WTC11 (cell line): ENCODE data around the gene GGCX. TPM values are rescaled to one million over a fixed set of nuclear protein-coding genes. Genes with fewer than 3 reads are reported as not detected.

Source experiments
- ATAC-seq: fragments of 200-7000 bp; cut with Tn5 transposase; 2 replicates; pipeline ENCODE4 v1.10.0; 2021; ENCODE audit warnings: mild to moderate bottlenecking, moderate library complexity
- CTCF ChIA-PET: fragments of 300-600 bp; sonication (Branson Sonifier 250); formaldehyde crosslinking; loops from one replicate; lab custom pipeline; 2021; ENCODE audit warnings: antibody characterized with exemption; lab: Charles Lee
- POLR2A ChIA-PET: fragments of 350-600 bp; sonication (Branson Sonifier 250); formaldehyde crosslinking; loops from one replicate; lab custom pipeline; 2021; ENCODE audit warnings: antibody characterized with exemption; lab: Charles Lee
- DNase-seq: peaks from one replicate; pipeline ENCODE4 v3.0.0; 2021; ENCODE audit warnings: low spot score
- H3K27ac Mint-ChIP-seq: 2 replicates; pipeline ENCODE4 v1.8.0; 2021; ENCODE audit warnings: mixed read lengths
- H3K27me3 Mint-ChIP-seq: 2 replicates; pipeline ENCODE4 v1.8.0; 2021; ENCODE audit warnings: low read depth, mild to moderate bottlenecking, moderate library complexity, mixed read lengths
- H3K36me3 Mint-ChIP-seq: 2 replicates; pipeline ENCODE4 v1.8.0; 2021; ENCODE audit warnings: mixed read lengths
- H3K4me1 Mint-ChIP-seq: 2 replicates; pipeline ENCODE4 v1.8.0; 2022; ENCODE audit warnings: mixed read lengths
- H3K4me3 Mint-ChIP-seq: 2 replicates; pipeline ENCODE4 v1.8.0; 2021; ENCODE audit warnings: mild to moderate bottlenecking, moderate library complexity, mixed read lengths
- H3K9me3 Mint-ChIP-seq: 2 replicates; pipeline ENCODE4 v1.8.0; 2021; ENCODE audit warnings: mixed read lengths
- CREB1 ChIP-seq: sonication (generic); formaldehyde crosslinking; IDR thresholded peaks from 2 replicates; pipeline ENCODE4 v1.8.0; 2023; ENCODE audit warnings: mild to moderate bottlenecking, missing genetic modification reagents
- FOXK1 ChIP-seq: sonication (generic); formaldehyde crosslinking; IDR thresholded peaks from 2 replicates; pipeline ENCODE4 v1.8.0; 2022; ENCODE audit warnings: mild to moderate bottlenecking, moderate library complexity, missing genetic modification reagents
- GTF2I ChIP-seq: fragments of 250-450 bp; sonication (Bioruptor Pico); conservative IDR thresholded peaks from 2 replicates; pipeline ENCODE4 v1.4.0; 2021; ENCODE audit warnings: mild to moderate bottlenecking
- HMGA2 ChIP-seq: fragments of 250-450 bp; sonication (Bioruptor Pico); IDR thresholded peaks from 2 replicates; pipeline ENCODE4 v1.4.0; 2021; ENCODE audit warnings: mild to moderate bottlenecking, moderate library complexity
- IRF2 ChIP-seq: sonication (generic); formaldehyde crosslinking; IDR thresholded peaks from 2 replicates; pipeline ENCODE4 v1.8.0; 2022; ENCODE audit warnings: low read depth, missing genetic modification reagents, borderline replicate concordance
- JUN ChIP-seq: sonication (generic); formaldehyde crosslinking; IDR thresholded peaks from 2 replicates; pipeline ENCODE4 v1.8.0; 2023; ENCODE audit warnings: mild to moderate bottlenecking, missing genetic modification reagents
- KAT7 ChIP-seq: sonication (generic); formaldehyde crosslinking; IDR thresholded peaks from 2 replicates; pipeline ENCODE4 v1.8.1; 2023; ENCODE audit warnings: missing genetic modification reagents, mild to moderate bottlenecking, borderline replicate concordance
- MXD4 ChIP-seq: fragments of 250-450 bp; sonication (Bioruptor Pico); IDR thresholded peaks from 2 replicates; pipeline ENCODE4 v1.8.0; 2021; ENCODE audit warnings: mild to moderate bottlenecking, moderate library complexity, borderline replicate concordance
- NFE2L1 ChIP-seq: sonication (generic); formaldehyde crosslinking; IDR thresholded peaks from 2 replicates; pipeline ENCODE4 v1.8.1; 2023; ENCODE audit warnings: missing genetic modification reagents
- NFYB ChIP-seq: sonication (generic); formaldehyde crosslinking; conservative IDR thresholded peaks from 2 replicates; pipeline ENCODE4 v1.8.0; 2022; ENCODE audit warnings: low read depth, missing genetic modification reagents
- NR1H2 ChIP-seq: sonication (generic); formaldehyde crosslinking; IDR thresholded peaks from 2 replicates; pipeline ENCODE4 v1.9.0; 2021; ENCODE audit warnings: mild to moderate bottlenecking, moderate library complexity, missing genetic modification reagents
- RORB ChIP-seq: fragments of 250-450 bp; sonication (Bioruptor Pico); IDR thresholded peaks from 2 replicates; pipeline ENCODE4 v1.9.0; 2021; ENCODE audit warnings: mild to moderate bottlenecking
- SMAD4 ChIP-seq: sonication (generic); formaldehyde crosslinking; IDR thresholded peaks from 2 replicates; pipeline ENCODE4 v1.8.0; 2022; ENCODE audit warnings: mild to moderate bottlenecking, missing genetic modification reagents
- ZNF263 ChIP-seq: sonication (generic); formaldehyde crosslinking; IDR thresholded peaks from 2 replicates; pipeline ENCODE4 v1.8.1; 2022; ENCODE audit warnings: low read depth, mild to moderate bottlenecking, moderate library complexity, missing genetic modification reagents
- ZNF396 ChIP-seq: fragments of 250-450 bp; sonication (Bioruptor Pico); IDR thresholded peaks from 2 replicates; pipeline ENCODE4 v1.8.0; 2021; ENCODE audit warnings: mild to moderate bottlenecking, moderate library complexity, borderline replicate concordance
- total RNA-seq: library from RNA; stranded (reverse); gene quantifications from 3 replicates; pipeline ENCODE4 v1.2.3, GENCODE V29; 2021
- TF ChIP-seq, protein P1 (sequence below): sonication (generic); formaldehyde crosslinking; IDR thresholded peaks from 2 replicates; pipeline ENCODE4 v1.8.0; 2022; ENCODE audit warnings: mild to moderate bottlenecking, missing genetic modification reagents
- TF ChIP-seq, protein P2 (sequence below): sonication (generic); formaldehyde crosslinking; conservative IDR thresholded peaks from 2 replicates; pipeline ENCODE4 v1.8.1; 2023; ENCODE audit warnings: mild to moderate bottlenecking, low read depth, missing genetic modification reagents, moderate library complexity
- TF ChIP-seq, protein P3 (sequence below): sonication (generic); formaldehyde crosslinking; IDR thresholded peaks from 2 replicates; pipeline ENCODE4 v1.8.0; 2022; ENCODE audit warnings: mild to moderate bottlenecking, missing genetic modification reagents
- TF ChIP-seq, protein P4 (sequence below): fragments of 250-450 bp; sonication (Bioruptor Pico); IDR thresholded peaks from 2 replicates; pipeline ENCODE4 v2.1.2; 2022; ENCODE audit warnings: mild to moderate bottlenecking, moderate library complexity
- TF ChIP-seq, protein P5 (sequence below): sonication (generic); formaldehyde crosslinking; IDR thresholded peaks from 2 replicates; pipeline ENCODE4 v1.8.0; 2023; ENCODE audit warnings: missing genetic modification reagents
- TF ChIP-seq, protein P6 (sequence below): sonication (generic); formaldehyde crosslinking; IDR thresholded peaks from 2 replicates; pipeline ENCODE4 v1.8.1; 2022; ENCODE audit warnings: low read depth, missing genetic modification reagents, borderline replicate concordance
- TF ChIP-seq, protein P7 (sequence below): sonication (generic); formaldehyde crosslinking; IDR thresholded peaks from 2 replicates; pipeline ENCODE4 v1.8.1; 2022; ENCODE audit warnings: mild to moderate bottlenecking, missing genetic modification reagents, moderate library complexity, borderline replicate concordance

The GGCX gene
- total RNA-seq, 1 experiment from 2014 or later = 40.9 TPM

DNA sequence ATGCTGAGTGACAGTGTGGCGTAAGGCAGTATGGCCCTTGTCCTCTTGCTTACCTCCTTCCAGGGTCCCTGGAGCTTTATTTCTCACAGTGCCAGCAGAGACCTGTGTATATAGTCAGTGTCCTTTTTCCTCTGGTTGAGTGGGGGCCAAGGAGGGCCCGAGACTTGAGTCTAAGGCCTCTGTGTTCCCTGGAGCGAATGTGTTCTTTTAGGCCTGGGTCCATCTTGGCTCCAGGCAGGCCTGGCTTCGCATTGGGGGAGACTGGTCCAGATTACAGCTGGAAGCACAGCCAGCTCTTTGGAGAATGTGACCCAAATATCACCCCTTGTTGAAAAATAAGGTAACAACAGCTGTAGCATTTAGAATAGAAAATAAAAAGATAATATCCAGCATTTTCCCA is 27.9 kb upstream of the GGCX start:
- ATAC-seq (no peak), DNase-seq (no peak)
- no peaks in the 10 kb centered on the region for H3K36me3 Mint-ChIP-seq
- TF ChIP-seq HMGA2 (CRISPR knock-in tag) (no peak), ZNF263 (CRISPR knock-in tag) (no peak), NFYB (no peak), KAT7 (no peak), GTF2I (no peak), ZNF396 (CRISPR knock-in tag) (no peak)
- TF ChIP-seq, protein P1, sequence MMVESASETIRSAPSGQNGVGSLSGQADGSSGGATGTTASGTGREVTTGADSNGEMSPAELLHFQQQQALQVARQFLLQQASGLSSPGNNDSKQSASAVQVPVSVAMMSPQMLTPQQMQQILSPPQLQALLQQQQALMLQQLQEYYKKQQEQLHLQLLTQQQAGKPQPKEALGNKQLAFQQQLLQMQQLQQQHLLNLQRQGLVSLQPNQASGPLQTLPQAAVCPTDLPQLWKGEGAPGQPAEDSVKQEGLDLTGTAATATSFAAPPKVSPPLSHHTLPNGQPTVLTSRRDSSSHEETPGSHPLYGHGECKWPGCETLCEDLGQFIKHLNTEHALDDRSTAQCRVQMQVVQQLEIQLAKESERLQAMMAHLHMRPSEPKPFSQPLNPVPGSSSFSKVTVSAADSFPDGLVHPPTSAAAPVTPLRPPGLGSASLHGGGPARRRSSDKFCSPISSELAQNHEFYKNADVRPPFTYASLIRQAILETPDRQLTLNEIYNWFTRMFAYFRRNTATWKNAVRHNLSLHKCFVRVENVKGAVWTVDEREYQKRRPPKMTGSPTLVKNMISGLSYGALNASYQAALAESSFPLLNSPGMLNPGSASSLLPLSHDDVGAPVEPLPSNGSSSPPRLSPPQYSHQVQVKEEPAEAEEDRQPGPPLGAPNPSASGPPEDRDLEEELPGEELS (CRISPR knock-in tag) = no peak
- TF ChIP-seq, protein P2, sequence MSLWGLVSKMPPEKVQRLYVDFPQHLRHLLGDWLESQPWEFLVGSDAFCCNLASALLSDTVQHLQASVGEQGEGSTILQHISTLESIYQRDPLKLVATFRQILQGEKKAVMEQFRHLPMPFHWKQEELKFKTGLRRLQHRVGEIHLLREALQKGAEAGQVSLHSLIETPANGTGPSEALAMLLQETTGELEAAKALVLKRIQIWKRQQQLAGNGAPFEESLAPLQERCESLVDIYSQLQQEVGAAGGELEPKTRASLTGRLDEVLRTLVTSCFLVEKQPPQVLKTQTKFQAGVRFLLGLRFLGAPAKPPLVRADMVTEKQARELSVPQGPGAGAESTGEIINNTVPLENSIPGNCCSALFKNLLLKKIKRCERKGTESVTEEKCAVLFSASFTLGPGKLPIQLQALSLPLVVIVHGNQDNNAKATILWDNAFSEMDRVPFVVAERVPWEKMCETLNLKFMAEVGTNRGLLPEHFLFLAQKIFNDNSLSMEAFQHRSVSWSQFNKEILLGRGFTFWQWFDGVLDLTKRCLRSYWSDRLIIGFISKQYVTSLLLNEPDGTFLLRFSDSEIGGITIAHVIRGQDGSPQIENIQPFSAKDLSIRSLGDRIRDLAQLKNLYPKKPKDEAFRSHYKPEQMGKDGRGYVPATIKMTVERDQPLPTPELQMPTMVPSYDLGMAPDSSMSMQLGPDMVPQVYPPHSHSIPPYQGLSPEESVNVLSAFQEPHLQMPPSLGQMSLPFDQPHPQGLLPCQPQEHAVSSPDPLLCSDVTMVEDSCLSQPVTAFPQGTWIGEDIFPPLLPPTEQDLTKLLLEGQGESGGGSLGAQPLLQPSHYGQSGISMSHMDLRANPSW (CRISPR knock-in tag) = no peak
- TF ChIP-seq, protein P3, sequence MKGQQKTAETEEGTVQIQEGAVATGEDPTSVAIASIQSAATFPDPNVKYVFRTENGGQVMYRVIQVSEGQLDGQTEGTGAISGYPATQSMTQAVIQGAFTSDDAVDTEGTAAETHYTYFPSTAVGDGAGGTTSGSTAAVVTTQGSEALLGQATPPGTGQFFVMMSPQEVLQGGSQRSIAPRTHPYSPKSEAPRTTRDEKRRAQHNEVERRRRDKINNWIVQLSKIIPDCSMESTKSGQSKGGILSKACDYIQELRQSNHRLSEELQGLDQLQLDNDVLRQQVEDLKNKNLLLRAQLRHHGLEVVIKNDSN (CRISPR knock-in tag) = no peak
- H3K9me3 Mint-ChIP-seq = no peaks in the 10 kb centered on the region
- no peak overlapping the region for H3K27ac Mint-ChIP-seq
- ChIA-PET POLR2A (no interaction called here), CTCF (no interaction called here)
- H3K4me1 Mint-ChIP-seq = peaks cover 13% of the 10 kb centered on the region
- peaks cover 33% of the 10 kb centered on the region for H3K27me3 Mint-ChIP-seq
- no peak overlapping the region for H3K4me3 Mint-ChIP-seq

DNA sequence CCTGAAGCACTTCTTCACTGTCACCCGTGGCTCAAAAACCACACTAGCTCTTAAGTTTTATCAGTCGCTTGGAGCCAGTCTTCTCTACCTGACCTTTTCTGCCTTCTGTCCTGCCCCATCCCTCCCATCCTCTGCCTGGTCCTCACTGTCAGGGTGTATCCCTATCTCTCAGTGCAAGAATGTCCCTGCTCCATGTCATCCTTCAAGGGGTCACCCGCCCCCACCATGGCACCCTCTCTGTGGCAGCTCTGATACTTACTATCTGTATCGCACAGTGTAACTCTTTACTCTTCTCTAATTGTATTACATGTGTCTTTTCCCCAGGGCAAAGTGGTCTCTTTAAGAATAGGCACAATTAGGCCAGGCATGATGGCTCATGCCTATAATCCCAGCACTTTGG is 27.4 kb upstream of the GGCX start:
- TF ChIP-seq, protein P4, sequence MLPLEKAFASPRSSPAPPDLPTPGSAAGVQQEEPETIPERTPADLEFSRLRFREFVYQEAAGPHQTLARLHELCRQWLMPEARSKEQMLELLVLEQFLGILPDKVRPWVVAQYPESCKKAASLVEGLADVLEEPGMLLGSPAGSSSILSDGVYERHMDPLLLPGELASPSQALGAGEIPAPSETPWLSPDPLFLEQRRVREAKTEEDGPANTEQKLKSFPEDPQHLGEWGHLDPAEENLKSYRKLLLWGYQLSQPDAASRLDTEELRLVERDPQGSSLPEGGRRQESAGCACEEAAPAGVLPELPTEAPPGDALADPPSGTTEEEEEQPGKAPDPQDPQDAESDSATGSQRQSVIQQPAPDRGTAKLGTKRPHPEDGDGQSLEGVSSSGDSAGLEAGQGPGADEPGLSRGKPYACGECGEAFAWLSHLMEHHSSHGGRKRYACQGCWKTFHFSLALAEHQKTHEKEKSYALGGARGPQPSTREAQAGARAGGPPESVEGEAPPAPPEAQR (CRISPR knock-in tag) = no peak
- TF ChIP-seq SMAD4 (CRISPR knock-in tag) = no peak
- TF ChIP-seq, protein P5, sequence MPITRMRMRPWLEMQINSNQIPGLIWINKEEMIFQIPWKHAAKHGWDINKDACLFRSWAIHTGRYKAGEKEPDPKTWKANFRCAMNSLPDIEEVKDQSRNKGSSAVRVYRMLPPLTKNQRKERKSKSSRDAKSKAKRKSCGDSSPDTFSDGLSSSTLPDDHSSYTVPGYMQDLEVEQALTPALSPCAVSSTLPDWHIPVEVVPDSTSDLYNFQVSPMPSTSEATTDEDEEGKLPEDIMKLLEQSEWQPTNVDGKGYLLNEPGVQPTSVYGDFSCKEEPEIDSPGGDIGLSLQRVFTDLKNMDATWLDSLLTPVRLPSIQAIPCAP (CRISPR knock-in tag) = no peak
- TF ChIP-seq, protein P6, sequence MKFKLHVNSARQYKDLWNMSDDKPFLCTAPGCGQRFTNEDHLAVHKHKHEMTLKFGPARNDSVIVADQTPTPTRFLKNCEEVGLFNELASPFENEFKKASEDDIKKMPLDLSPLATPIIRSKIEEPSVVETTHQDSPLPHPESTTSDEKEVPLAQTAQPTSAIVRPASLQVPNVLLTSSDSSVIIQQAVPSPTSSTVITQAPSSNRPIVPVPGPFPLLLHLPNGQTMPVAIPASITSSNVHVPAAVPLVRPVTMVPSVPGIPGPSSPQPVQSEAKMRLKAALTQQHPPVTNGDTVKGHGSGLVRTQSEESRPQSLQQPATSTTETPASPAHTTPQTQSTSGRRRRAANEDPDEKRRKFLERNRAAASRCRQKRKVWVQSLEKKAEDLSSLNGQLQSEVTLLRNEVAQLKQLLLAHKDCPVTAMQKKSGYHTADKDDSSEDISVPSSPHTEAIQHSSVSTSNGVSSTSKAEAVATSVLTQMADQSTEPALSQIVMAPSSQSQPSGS (CRISPR knock-in tag) = no peak
- TF ChIP-seq ZNF263 (CRISPR knock-in tag) = no peak
- no peak for TF ChIP-seq IRF2 (CRISPR knock-in tag)
- no peak for TF ChIP-seq FOXK1 (CRISPR knock-in tag)
- no peak for TF ChIP-seq CREB1 (CRISPR knock-in tag)
- no peak for TF ChIP-seq NR1H2 (CRISPR knock-in tag)
- TF ChIP-seq, protein P7, sequence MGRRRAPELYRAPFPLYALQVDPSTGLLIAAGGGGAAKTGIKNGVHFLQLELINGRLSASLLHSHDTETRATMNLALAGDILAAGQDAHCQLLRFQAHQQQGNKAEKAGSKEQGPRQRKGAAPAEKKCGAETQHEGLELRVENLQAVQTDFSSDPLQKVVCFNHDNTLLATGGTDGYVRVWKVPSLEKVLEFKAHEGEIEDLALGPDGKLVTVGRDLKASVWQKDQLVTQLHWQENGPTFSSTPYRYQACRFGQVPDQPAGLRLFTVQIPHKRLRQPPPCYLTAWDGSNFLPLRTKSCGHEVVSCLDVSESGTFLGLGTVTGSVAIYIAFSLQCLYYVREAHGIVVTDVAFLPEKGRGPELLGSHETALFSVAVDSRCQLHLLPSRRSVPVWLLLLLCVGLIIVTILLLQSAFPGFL (CRISPR knock-in tag) = no peak
- no peak for TF ChIP-seq MXD4 (CRISPR knock-in tag)
- TF ChIP-seq, protein P1 (CRISPR knock-in tag) = no peak
- no peak for TF ChIP-seq JUN (CRISPR knock-in tag)
- no peak for TF ChIP-seq RORB (CRISPR knock-in tag)
- TF ChIP-seq NFE2L1 (CRISPR knock-in tag) = no peak
- TF ChIP-seq GTF2I = no peak
- ChIA-PET POLR2A (interaction anchor here (0.6 kb wide), 1 partner anchor 17 kb away, joined by 3 read pairs; no protein-coding TSS in a partner anchor), CTCF (no interaction called here)
- no peak overlapping the region for H3K4me3 Mint-ChIP-seq
- H3K27ac Mint-ChIP-seq = no peak overlapping the region
- H3K4me1 Mint-ChIP-seq = peaks cover 11% of the 10 kb centered on the region
- H3K36me3 Mint-ChIP-seq = no peaks in the 10 kb centered on the region
- DNase-seq = no peak
- H3K9me3 Mint-ChIP-seq = no peaks in the 10 kb centered on the region
- no peak for ATAC-seq
- peaks cover 38% of the 10 kb centered on the region for H3K27me3 Mint-ChIP-seq
